Erythroblast (primary cell): ENCODE data around the gene MCF2L2.

ENCODE experiments used
- GATA1 ChIP-seq: IDR thresholded peaks from 2 replicates; pipeline ENCODE4 v1.6.1; 2011; ENCODE audit warnings: low read depth, mild to moderate bottlenecking, control low read depth, low read length, moderate library complexity
- POLR2A ChIP-seq: IDR thresholded peaks from 2 replicates; pipeline ENCODE4 v1.6.1; 2011; ENCODE audit warnings: mild to moderate bottlenecking, low read length

- TF ChIP-seq POLR2A (no peak), GATA1 (no peak)
Measured at GRCh38 chr3:183300996-183301562, 127.3 kb downstream of the MCF2L2 start.
